Measurements from ENCODE around the gene MRPL20. TPM values are rescaled to one million over a fixed set of nuclear protein-coding genes. Genes with fewer than 3 reads are reported as not detected.

MRPL20 gene
- total and polyA plus RNA-seq, 2 donors (not counting 3 experiments of a cell fraction or from before 2014, with no cell fraction given) = 134 to 152 TPM

DNA sequence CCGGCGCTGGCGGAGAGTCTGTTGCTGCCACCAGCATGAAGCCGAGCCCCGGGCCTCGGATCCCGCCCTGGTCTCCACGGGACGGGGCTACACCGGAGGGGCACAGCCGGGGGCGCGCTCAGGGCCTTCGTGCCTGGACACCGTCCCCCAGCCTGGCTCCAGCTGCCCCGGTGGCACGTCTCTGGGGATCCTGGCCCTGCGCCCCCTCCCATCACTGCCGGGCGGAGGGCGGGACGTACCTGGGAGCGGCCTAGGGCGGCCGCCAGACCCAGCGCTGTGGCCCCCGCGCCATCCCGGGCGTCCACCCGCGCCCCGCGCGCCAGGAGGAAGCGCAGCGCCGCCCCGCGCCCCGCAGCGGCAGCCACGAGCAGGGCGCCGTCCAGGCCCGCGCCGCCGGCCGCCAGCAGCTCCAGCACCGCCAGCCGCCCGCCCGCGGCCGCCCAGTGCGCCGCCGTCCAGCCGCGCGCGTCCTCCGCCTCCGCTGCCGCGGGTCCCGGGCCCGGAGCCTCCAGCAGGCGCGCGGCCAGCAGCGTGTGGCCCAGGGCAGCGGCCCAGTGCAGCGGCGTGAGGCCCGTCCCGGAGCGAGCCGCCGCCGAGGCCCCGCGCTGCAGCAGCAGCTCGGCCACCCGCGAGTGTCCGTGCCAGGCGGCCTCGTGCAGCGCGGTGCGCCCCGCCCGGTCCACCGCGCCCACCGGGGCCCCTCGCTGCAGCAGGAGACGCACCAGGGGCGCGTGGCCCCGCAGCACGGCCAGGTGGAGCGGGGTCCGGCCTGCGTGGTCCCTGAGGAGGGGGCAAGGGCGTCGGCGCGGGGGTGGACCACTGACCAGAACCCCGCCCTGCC is 12.9 kb upstream of the MRPL20 start:
- Histone ChIP-seq H2AFZ (ENCODE audit: low read depth, low read length) (peak overlapping the region; percentile 71), H3K4me1 (ENCODE audit: control insufficient read depth, extremely low read depth, insufficient read depth, low read length) (peaks cover 3% of the 10 kb centered on the region), H3K4me2 (ENCODE audit: insufficient read depth, low read length) (no peak overlapping the region), H3K36me3 (ENCODE audit: control insufficient read depth in 2 of 2, extremely low read depth in 1 of 2, insufficient read depth in 2 of 2, low read length in 2 of 2) (no peaks in the 10 kb centered on the region), H3K4me3 (replicated peaks in 1 of 3; ENCODE audit: insufficient read depth in 1 of 3, low read depth in 1 of 3, low read length in 3 of 3) (peak overlapping the region in 1 of 3 experiments; percentile 21), H4K20me1 (replicated peaks; ENCODE audit: control insufficient read depth, extremely low read depth, insufficient read depth, low read length) (no peaks in the 10 kb centered on the region), H3K27me3 (ENCODE audit: control insufficient read depth in 2 of 2, insufficient read depth in 2 of 2, low read length in 2 of 2) (no peaks in the 10 kb centered on the region), H3K9me3 (replicated peaks; ENCODE audit: control insufficient read depth, insufficient read depth, low read length) (no peaks in the 10 kb centered on the region), H3K79me2 (ENCODE audit: control insufficient read depth, insufficient read depth, low read length) (no peaks in the 10 kb centered on the region), H3K27ac (ENCODE audit: insufficient read depth, low read depth, low read length) (no peak overlapping the region), H3K9me1 (replicated peaks; ENCODE audit: control insufficient read depth, extremely low read depth, insufficient read depth, low read length) (no peaks in the 10 kb centered on the region), H3K9ac (replicated peaks; ENCODE audit: extremely low read depth, insufficient read depth, low read length) (no peak overlapping the region)
- FAIRE-seq = no peak
- no peak for DNase-seq (ENCODE audit: low read depth, low spot score)
- ChIA-PET CTCF (interaction anchor here (0.6 to 2.2 kb wide), 7 partner anchors 10 to 45 kb away, joined by 3 to 11 read pairs (median 5); partner anchors contain the start of genes AURKAIP1 and CCNL2), POLR2A (no interaction called here)
- dilution Hi-C loops (cut with MboI; ENCODE audit: extremely low pct_ligation_motif_present, low sequenced_read_pairs) = no loop called here
- intact Hi-C loops (cut with micrococcal nuclease) = no loop called here
- BruUV-seq (replicated peaks) = no TSS peak
- TF ChIP-seq GATA2 (IDR thresholded peaks at IDR 0.05; ENCODE audit: insufficient read depth, insufficient read length, low read depth, low read length) (no peak), POLR2AphosphoS5 (IDR thresholded peaks at IDR 0.05; ENCODE audit: insufficient read depth, low read depth, low read length) (no peak), EZH2 (IDR thresholded peaks at IDR 0.05; ENCODE audit: borderline replicate concordance, low read depth, low read length, severe bottlenecking) (peak; percentile 37), FOS (IDR thresholded peaks at IDR 0.05; ENCODE audit: borderline replicate concordance, insufficient read depth, low read length) (no peak), POLR2A (IDR thresholded peaks at IDR 0.05; ENCODE audit: low read depth, low read length) (no peak)
- TF ChIP-seq, protein P1, sequence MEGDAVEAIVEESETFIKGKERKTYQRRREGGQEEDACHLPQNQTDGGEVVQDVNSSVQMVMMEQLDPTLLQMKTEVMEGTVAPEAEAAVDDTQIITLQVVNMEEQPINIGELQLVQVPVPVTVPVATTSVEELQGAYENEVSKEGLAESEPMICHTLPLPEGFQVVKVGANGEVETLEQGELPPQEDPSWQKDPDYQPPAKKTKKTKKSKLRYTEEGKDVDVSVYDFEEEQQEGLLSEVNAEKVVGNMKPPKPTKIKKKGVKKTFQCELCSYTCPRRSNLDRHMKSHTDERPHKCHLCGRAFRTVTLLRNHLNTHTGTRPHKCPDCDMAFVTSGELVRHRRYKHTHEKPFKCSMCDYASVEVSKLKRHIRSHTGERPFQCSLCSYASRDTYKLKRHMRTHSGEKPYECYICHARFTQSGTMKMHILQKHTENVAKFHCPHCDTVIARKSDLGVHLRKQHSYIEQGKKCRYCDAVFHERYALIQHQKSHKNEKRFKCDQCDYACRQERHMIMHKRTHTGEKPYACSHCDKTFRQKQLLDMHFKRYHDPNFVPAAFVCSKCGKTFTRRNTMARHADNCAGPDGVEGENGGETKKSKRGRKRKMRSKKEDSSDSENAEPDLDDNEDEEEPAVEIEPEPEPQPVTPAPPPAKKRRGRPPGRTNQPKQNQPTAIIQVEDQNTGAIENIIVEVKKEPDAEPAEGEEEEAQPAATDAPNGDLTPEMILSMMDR (IDR thresholded peaks at IDR 0.05; ENCODE audit: extremely low read depth in 1 of 2, insufficient read depth in 1 of 2, low read depth in 1 of 2, low read length in 2 of 2) = no peak
